Keratinocyte (primary cell): ENCODE data around the gene PELI1. TPM values are rescaled to one million over a fixed set of nuclear protein-coding genes. Genes with fewer than 3 reads are reported as not detected.

ENCODE experiments used
- DNase-seq: peaks from one replicate; pipeline ENCODE4 v3.0.0-alpha.2; 2011; ENCODE audit warnings: low read depth, missing footprints, low spot score
- FAIRE-seq: peaks from 2 replicates; lab custom pipeline; 2011; peaks lifted over from hg19 to GRCh38; lab: Jason Lieb, UNC
- H2AFZ ChIP-seq: 2 replicates; pipeline ENCODE4 v1.6.0; 2012; ENCODE audit warnings: low read length, control low read depth, inconsistent platforms; ENCODE audit not compliant: control insufficient read depth
- H3K27ac ChIP-seq: 2 replicates; pipeline ENCODE4 v1.5.1; 2011; ENCODE audit warnings: low read length; ENCODE audit not compliant: control insufficient read depth, insufficient read depth
- H3K27me3 ChIP-seq: 3 replicates; pipeline ENCODE4 v1.6.0; 2011; ENCODE audit warnings: low read length; ENCODE audit not compliant: control insufficient read depth, insufficient read depth; ENCODE audit errors: extremely low read depth
- H3K36me3 ChIP-seq, 2 experiments: 2 replicates in 1 of 2; 3 replicates in 1 of 2; pipeline ENCODE4 v1.5.1; 2011; ENCODE audit warnings: low read length in 2 of 2, mild to moderate bottlenecking in 1 of 2; ENCODE audit not compliant: control insufficient read depth in 2 of 2, insufficient read depth in 2 of 2; ENCODE audit errors: extremely low read depth in 1 of 2
- H3K4me1 ChIP-seq: 3 replicates; pipeline ENCODE4 v1.5.1; 2011; ENCODE audit warnings: low read length; ENCODE audit not compliant: control insufficient read depth, insufficient read depth; ENCODE audit errors: extremely low read depth
- H3K4me2 ChIP-seq: 3 replicates; pipeline ENCODE4 v1.6.0; 2011; ENCODE audit warnings: low read depth, low read length; ENCODE audit not compliant: control insufficient read depth, insufficient read depth; ENCODE audit errors: extremely low read depth
- H3K4me3 ChIP-seq, 3 experiments: fragments of 200-600 bp in 1 of 3; sonication (generic) in 1 of 3; 2 replicates in 2 of 3; 3 replicates in 1 of 3; pipeline ENCODE4 v1.5.1; 2011 to 2016; ENCODE audit warnings: low read length in 3 of 3, mild to moderate bottlenecking in 3 of 3, control low read depth in 2 of 3, inconsistent platforms in 1 of 3, low read depth in 1 of 3, mixed read lengths in 1 of 3, mixed run types in 1 of 3, moderate library complexity in 1 of 3; ENCODE audit not compliant: control insufficient read depth in 2 of 3, insufficient read depth in 2 of 3; ENCODE audit errors: extremely low read depth in 1 of 3
- H3K79me2 ChIP-seq: 2 replicates; pipeline ENCODE4 v1.6.0; 2012; ENCODE audit warnings: low read length; ENCODE audit not compliant: control insufficient read depth, insufficient read depth
- H3K9ac ChIP-seq: 3 replicates; pipeline ENCODE4 v1.6.0; 2011; ENCODE audit warnings: low read length; ENCODE audit not compliant: control insufficient read depth, insufficient read depth; ENCODE audit errors: extremely low read depth
- H3K9me1 ChIP-seq: 3 replicates; pipeline ENCODE4 v1.6.0; 2011; ENCODE audit warnings: low read length; ENCODE audit not compliant: control insufficient read depth, insufficient read depth; ENCODE audit errors: extremely low read depth
- H3K9me3 ChIP-seq: 2 replicates; pipeline ENCODE4 v1.5.1; 2012; ENCODE audit warnings: low read depth, low read length; ENCODE audit not compliant: control insufficient read depth
- H4K20me1 ChIP-seq: 3 replicates; pipeline ENCODE4 v1.6.0; 2011; ENCODE audit warnings: low read length; ENCODE audit not compliant: control insufficient read depth, insufficient read depth; ENCODE audit errors: extremely low read depth
- EZH2 ChIP-seq: IDR thresholded peaks from one replicate; pipeline ENCODE4 v1.6.1; 2012; ENCODE audit warnings: inconsistent platforms, mild to moderate bottlenecking, low read length, moderate library complexity
- dilution Hi-C: fragments of 300-500 bp; cut with MboI; formaldehyde crosslinking; loops from one replicate; pipeline ENCODE4 v1.7.0; 2020; ENCODE audit warnings: low sequenced_read_pairs; ENCODE audit not compliant: extremely low pct_ligation_motif_present
- polyA plus RNA-seq, 5 experiments: library from polyadenylated mRNA; depleted of rRNA in 3 of 5; stranded (reverse) in 3 of 5; stranded (forward) in 1 of 5; unstranded in 1 of 5; fragments of >200 nt; gene quantifications; 1 replicate in 1 of 5; 2 replicates in 3 of 5; 3 replicates in 1 of 5; pipeline versions ENCODE4 v1.2.1 to v1.2.3, GENCODE V29; 2011 to 2012; ENCODE audit warnings: missing spikeins in 2 of 5, low read depth in 1 of 5, low replicate concordance in 1 of 5
- TF ChIP-seq, protein P1 (sequence below), 3 experiments: IDR thresholded peaks in 1 of 3; conservative IDR thresholded peaks in 1 of 3; optimal IDR thresholded peaks in 1 of 3; 2 replicates in 2 of 3; 3 replicates in 1 of 3; pipeline versions ENCODE3 to v1.5.1; 2011; ENCODE audit warnings: low read length in 3 of 3, mild to moderate bottlenecking in 3 of 3, moderate library complexity in 2 of 3, control low read depth in 1 of 3, inconsistent platforms in 1 of 3; ENCODE audit not compliant: insufficient read depth in 2 of 3; ENCODE audit errors: extremely low read depth in 1 of 3

PELI1 gene
- polyA plus RNA-seq, 1 donor (not counting 4 experiments of a cell fraction or from before 2014, with no cell fraction given), result 21.2 TPM

DNA sequence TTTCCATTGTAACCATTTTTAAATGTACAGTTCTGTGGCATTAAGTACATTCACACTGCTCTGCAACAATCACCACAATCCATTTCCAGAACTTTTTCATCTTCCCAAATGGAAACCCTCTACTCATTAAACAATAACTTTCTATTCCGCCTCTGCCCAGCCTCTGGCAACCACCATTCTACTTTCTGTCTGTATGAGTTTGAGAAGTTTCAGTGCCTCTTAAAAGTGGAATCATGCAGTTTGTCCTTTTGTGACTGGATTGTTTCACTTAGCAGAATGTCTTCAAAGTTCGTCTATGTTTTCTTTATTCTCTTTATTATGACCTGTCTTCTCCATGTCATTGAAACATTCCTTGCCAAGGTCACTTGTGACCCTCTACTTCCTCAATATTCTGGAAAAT, 22.0 kb upstream of the PELI1 start:
- no peaks in the 10 kb centered on the region for H3K27me3 ChIP-seq
- dilution Hi-C loops, result no loop called here
- DNase-seq (no peak), FAIRE-seq (no peak)
- no peak overlapping the region for H3K9ac ChIP-seq
- no peaks in the 10 kb centered on the region for H3K9me3 ChIP-seq
- H2AFZ ChIP-seq, result no peak overlapping the region
- TF ChIP-seq EZH2, result no peak
- TF ChIP-seq, protein P1, sequence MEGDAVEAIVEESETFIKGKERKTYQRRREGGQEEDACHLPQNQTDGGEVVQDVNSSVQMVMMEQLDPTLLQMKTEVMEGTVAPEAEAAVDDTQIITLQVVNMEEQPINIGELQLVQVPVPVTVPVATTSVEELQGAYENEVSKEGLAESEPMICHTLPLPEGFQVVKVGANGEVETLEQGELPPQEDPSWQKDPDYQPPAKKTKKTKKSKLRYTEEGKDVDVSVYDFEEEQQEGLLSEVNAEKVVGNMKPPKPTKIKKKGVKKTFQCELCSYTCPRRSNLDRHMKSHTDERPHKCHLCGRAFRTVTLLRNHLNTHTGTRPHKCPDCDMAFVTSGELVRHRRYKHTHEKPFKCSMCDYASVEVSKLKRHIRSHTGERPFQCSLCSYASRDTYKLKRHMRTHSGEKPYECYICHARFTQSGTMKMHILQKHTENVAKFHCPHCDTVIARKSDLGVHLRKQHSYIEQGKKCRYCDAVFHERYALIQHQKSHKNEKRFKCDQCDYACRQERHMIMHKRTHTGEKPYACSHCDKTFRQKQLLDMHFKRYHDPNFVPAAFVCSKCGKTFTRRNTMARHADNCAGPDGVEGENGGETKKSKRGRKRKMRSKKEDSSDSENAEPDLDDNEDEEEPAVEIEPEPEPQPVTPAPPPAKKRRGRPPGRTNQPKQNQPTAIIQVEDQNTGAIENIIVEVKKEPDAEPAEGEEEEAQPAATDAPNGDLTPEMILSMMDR (optimal IDR thresholded peaks at IDR 0.05 in 1 of 3, IDR thresholded peaks at IDR 0.05 in 1 of 3, conservative IDR thresholded peaks at IDR 0.05 in 1 of 3; ENCODE audit: extremely low read depth in 1 of 3, insufficient read depth in 2 of 3, low read length in 3 of 3), result no peak
- peaks cover 25% of the 10 kb centered on the region for H3K4me1 ChIP-seq
- H3K4me3 ChIP-seq, result no peak overlapping the region
- no peaks in the 10 kb centered on the region for H4K20me1 ChIP-seq
- H3K36me3 ChIP-seq, result no peaks in the 10 kb centered on the region
- no peaks in the 10 kb centered on the region for H3K79me2 ChIP-seq
- H3K4me2 ChIP-seq, result no peak overlapping the region
- H3K9me1 ChIP-seq, result no peaks in the 10 kb centered on the region
- H3K27ac ChIP-seq, result no peak overlapping the region

DNA sequence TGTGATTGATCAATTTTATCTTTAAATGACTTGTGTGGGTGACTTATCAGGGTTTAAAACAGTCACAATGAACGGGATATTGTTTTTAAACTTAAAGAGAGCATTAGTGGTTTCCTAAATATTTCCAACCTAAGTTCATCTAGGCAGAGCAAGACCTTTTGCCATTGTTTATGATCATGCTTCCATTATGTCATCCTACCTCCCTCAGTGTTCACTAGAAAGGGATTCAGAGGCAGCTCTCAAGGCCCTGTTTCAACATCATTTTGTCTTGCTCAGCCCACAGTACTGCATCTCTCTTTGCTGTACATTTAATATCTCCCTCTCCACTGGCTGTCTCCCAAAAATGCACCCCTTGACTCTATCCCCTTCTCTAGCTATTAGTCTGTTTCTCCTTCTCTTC, 21.5 kb upstream of the PELI1 start:
- Histone ChIP-seq H2AFZ (no peak overlapping the region), H3K4me2 (no peak overlapping the region), H3K4me1 (peaks cover 25% of the 10 kb centered on the region), H3K27me3 (no peaks in the 10 kb centered on the region), H3K79me2 (no peaks in the 10 kb centered on the region), H3K27ac (no peak overlapping the region), H3K9me1 (no peaks in the 10 kb centered on the region), H4K20me1 (no peaks in the 10 kb centered on the region), H3K9me3 (no peaks in the 10 kb centered on the region), H3K9ac (no peak overlapping the region), H3K4me3 (no peak overlapping the region), H3K36me3 (no peaks in the 10 kb centered on the region)
- dilution Hi-C loops, result no loop called here
- FAIRE-seq (peak; percentile 62), DNase-seq (no peak)
- TF ChIP-seq, protein P1 (optimal IDR thresholded peaks at IDR 0.05 in 1 of 3, IDR thresholded peaks at IDR 0.05 in 1 of 3, conservative IDR thresholded peaks at IDR 0.05 in 1 of 3; ENCODE audit: extremely low read depth in 1 of 3, insufficient read depth in 2 of 3, low read length in 3 of 3), result no peak
- TF ChIP-seq EZH2, result no peak
